ENCODE measurements around the gene ZIM2.

Gene ZIM2

GRCh38 chr19:56814656-56815055 is 25.9 kb downstream of the ZIM2 start:
- Histone ChIP-seq H2BK120ac (ENCODE audit: low read depth, low read length) (no peak overlapping the region), H2AFZ (ENCODE audit: low read length) (no peak overlapping the region), H3K27me3 (ENCODE audit: control insufficient read depth in 3 of 3, insufficient read depth in 3 of 3, low read depth in 1 of 3, low read length in 3 of 3) (peaks cover 0 to 61% (median 0%) of the 10 kb centered on the region in 3 experiments), H3K4me2 (ENCODE audit: insufficient read depth, low read length, poor library complexity, severe bottlenecking) (no peak overlapping the region), H3K9ac (ENCODE audit: low read depth, low read length, poor library complexity) (no peak overlapping the region), H2BK15ac (ENCODE audit: low read length) (no peak overlapping the region), H3K9me3 (replicated peaks in 1 of 2; ENCODE audit: control insufficient read depth in 2 of 2, insufficient read depth in 1 of 2, low read depth in 1 of 2, low read length in 2 of 2) (peaks cover 7 to 26% of the 10 kb centered on the region in 2 donors), H3K18ac (ENCODE audit: low read length) (no peak overlapping the region), H2BK12ac (ENCODE audit: low read length) (no peak overlapping the region), H4K8ac (ENCODE audit: low read depth, low read length) (no peak overlapping the region), H4K91ac (ENCODE audit: low read depth, low read length, poor library complexity) (no peak overlapping the region), H3K4ac (ENCODE audit: low read length) (no peak overlapping the region), H2AK5ac (ENCODE audit: low read depth, low read length) (no peak overlapping the region), H3K27ac (replicated peaks; ENCODE audit: low read length) (no peak overlapping the region), H3K36me3 (replicated peaks in 1 of 2; ENCODE audit: control insufficient read depth in 2 of 2, insufficient read depth in 2 of 2, low read length in 2 of 2) (peaks cover 0 to 37% of the 10 kb centered on the region in 2 donors), H3K4me3 (ENCODE audit: low read length in 2 of 2) (no peak overlapping the region), H3K23ac (ENCODE audit: low read depth, low read length, poor library complexity) (no peak overlapping the region), H3K79me1 (ENCODE audit: low read depth, low read length) (peaks cover 4% of the 10 kb centered on the region), H2BK5ac (ENCODE audit: low read length) (no peak overlapping the region), H3K4me1 (ENCODE audit: control insufficient read depth in 2 of 2, insufficient read depth in 1 of 2, low read depth in 1 of 2, low read length in 2 of 2) (no peaks in the 10 kb centered on the region), H3K14ac (ENCODE audit: low read length) (no peak overlapping the region)
- WGBS, 2 donors (ENCODE audit: extremely low coverage in 2 of 2, insufficient read length in 2 of 2, insufficient replicate concordance in 1 of 2): no CpG with 5 or more reads among the region's 7 CpGs
- DNase-seq (ENCODE audit: low spot score): no peak

GRCh38 chr19:56813531-56813930 is 27.0 kb downstream of the ZIM2 start:
- H3K9ac ChIP-seq (ENCODE audit: low read depth, low read length, poor library complexity): no peak overlapping the region
- H3K4ac ChIP-seq (ENCODE audit: low read length): no peak overlapping the region
- no peak overlapping the region for H2BK15ac ChIP-seq (ENCODE audit: low read length)
- H4K8ac ChIP-seq (ENCODE audit: low read depth, low read length): no peak overlapping the region
- no peak overlapping the region for H2AK5ac ChIP-seq (ENCODE audit: low read depth, low read length)
- H3K79me1 ChIP-seq (ENCODE audit: low read depth, low read length): peaks cover 4% of the 10 kb centered on the region
- peaks cover 0 to 33% of the 10 kb centered on the region in 2 donors for H3K36me3 ChIP-seq (replicated peaks in 1 of 2; ENCODE audit: control insufficient read depth in 2 of 2, insufficient read depth in 2 of 2, low read length in 2 of 2)
- no peak overlapping the region for H3K4me3 ChIP-seq (ENCODE audit: low read length in 2 of 2)
- H3K4me1 ChIP-seq (ENCODE audit: control insufficient read depth in 2 of 2, insufficient read depth in 1 of 2, low read depth in 1 of 2, low read length in 2 of 2): no peaks in the 10 kb centered on the region
- DNase-seq (ENCODE audit: low spot score): no peak
- H4K91ac ChIP-seq (ENCODE audit: low read depth, low read length, poor library complexity): no peak overlapping the region
- H2AFZ ChIP-seq (ENCODE audit: low read length): no peak overlapping the region
- no peak overlapping the region for H3K18ac ChIP-seq (ENCODE audit: low read length)
- no peak overlapping the region for H2BK5ac ChIP-seq (ENCODE audit: low read length)
- H3K9me3 ChIP-seq (replicated peaks in 1 of 2; ENCODE audit: control insufficient read depth in 2 of 2, insufficient read depth in 1 of 2, low read depth in 1 of 2, low read length in 2 of 2): peaks cover 4 to 26% of the 10 kb centered on the region in 2 donors
- H3K27me3 ChIP-seq (ENCODE audit: control insufficient read depth in 3 of 3, insufficient read depth in 3 of 3, low read depth in 1 of 3, low read length in 3 of 3): peaks cover 0 to 57% (median 0%) of the 10 kb centered on the region in 3 experiments
- no peak overlapping the region for H3K27ac ChIP-seq (replicated peaks; ENCODE audit: low read length)
- H3K4me2 ChIP-seq (ENCODE audit: insufficient read depth, low read length, poor library complexity, severe bottlenecking): no peak overlapping the region
- H2BK120ac ChIP-seq (ENCODE audit: low read depth, low read length): no peak overlapping the region
- no peak overlapping the region for H2BK12ac ChIP-seq (ENCODE audit: low read length)
- WGBS, 2 donors (ENCODE audit: extremely low coverage in 2 of 2, insufficient read length in 2 of 2, insufficient replicate concordance in 1 of 2): no CpG with 5 or more reads among the region's 5 CpGs
- no peak overlapping the region for H3K14ac ChIP-seq (ENCODE audit: low read length)
- H3K23ac ChIP-seq (ENCODE audit: low read depth, low read length, poor library complexity): no peak overlapping the region

DNA sequence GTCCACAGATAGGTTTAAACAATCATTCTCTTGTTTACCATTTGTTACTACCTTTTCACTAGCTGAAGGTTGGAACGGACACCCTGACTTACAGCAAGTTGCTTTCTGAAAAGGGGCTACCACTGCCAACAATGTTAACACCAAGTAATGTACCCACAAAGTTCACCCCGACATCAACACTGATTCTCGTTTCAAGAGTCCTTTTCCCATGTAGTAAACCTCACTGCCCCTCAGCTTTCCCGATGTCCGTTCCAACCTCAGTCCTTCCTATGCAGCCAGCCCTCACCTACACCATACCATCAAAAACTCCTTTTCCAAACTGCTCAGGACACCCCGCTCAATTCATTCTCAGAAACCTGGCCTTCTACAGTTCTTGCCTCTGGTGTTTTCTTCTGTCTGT is 29.0 kb downstream of the ZIM2 start:
- H2BK12ac ChIP-seq (ENCODE audit: low read length): no peak overlapping the region
- H2AK5ac ChIP-seq (ENCODE audit: low read depth, low read length): no peak overlapping the region
- H2BK120ac ChIP-seq (ENCODE audit: low read depth, low read length): no peak overlapping the region
- H4K8ac ChIP-seq (ENCODE audit: low read depth, low read length): no peak overlapping the region
- H3K23ac ChIP-seq (ENCODE audit: low read depth, low read length, poor library complexity): no peak overlapping the region
- H3K18ac ChIP-seq (ENCODE audit: low read length): no peak overlapping the region
- H4K91ac ChIP-seq (ENCODE audit: low read depth, low read length, poor library complexity): no peak overlapping the region
- H3K79me1 ChIP-seq (ENCODE audit: low read depth, low read length): peaks cover 4% of the 10 kb centered on the region
- no peak overlapping the region for H3K4ac ChIP-seq (ENCODE audit: low read length)
- no peak overlapping the region for H3K4me3 ChIP-seq (ENCODE audit: low read length in 2 of 2)
- peaks cover 0 to 19% of the 10 kb centered on the region in 2 donors for H3K36me3 ChIP-seq (replicated peaks in 1 of 2; ENCODE audit: control insufficient read depth in 2 of 2, insufficient read depth in 2 of 2, low read length in 2 of 2)
- H3K27me3 ChIP-seq (ENCODE audit: control insufficient read depth in 3 of 3, insufficient read depth in 3 of 3, low read depth in 1 of 3, low read length in 3 of 3): peaks cover 0 to 43% (median 0%) of the 10 kb centered on the region in 3 experiments
- H3K4me2 ChIP-seq (ENCODE audit: insufficient read depth, low read length, poor library complexity, severe bottlenecking): no peak overlapping the region
- no CpG with 5 or more reads among the region's 6 CpGs for WGBS, 2 donors (ENCODE audit: extremely low coverage in 2 of 2, insufficient read length in 2 of 2, insufficient replicate concordance in 1 of 2)
- no peak overlapping the region for H3K14ac ChIP-seq (ENCODE audit: low read length)
- H2AFZ ChIP-seq (ENCODE audit: low read length): no peak overlapping the region
- no peak for DNase-seq (ENCODE audit: low spot score)
- H3K4me1 ChIP-seq (ENCODE audit: control insufficient read depth in 2 of 2, insufficient read depth in 1 of 2, low read depth in 1 of 2, low read length in 2 of 2): no peaks in the 10 kb centered on the region
- H2BK5ac ChIP-seq (ENCODE audit: low read length): no peak overlapping the region
- peaks cover 4 to 29% of the 10 kb centered on the region in 2 donors for H3K9me3 ChIP-seq (replicated peaks in 1 of 2; ENCODE audit: control insufficient read depth in 2 of 2, insufficient read depth in 1 of 2, low read depth in 1 of 2, low read length in 2 of 2)
- H3K9ac ChIP-seq (ENCODE audit: low read depth, low read length, poor library complexity): no peak overlapping the region
- no peak overlapping the region for H2BK15ac ChIP-seq (ENCODE audit: low read length)
- H3K27ac ChIP-seq (replicated peaks; ENCODE audit: low read length): no peak overlapping the region

DNA sequence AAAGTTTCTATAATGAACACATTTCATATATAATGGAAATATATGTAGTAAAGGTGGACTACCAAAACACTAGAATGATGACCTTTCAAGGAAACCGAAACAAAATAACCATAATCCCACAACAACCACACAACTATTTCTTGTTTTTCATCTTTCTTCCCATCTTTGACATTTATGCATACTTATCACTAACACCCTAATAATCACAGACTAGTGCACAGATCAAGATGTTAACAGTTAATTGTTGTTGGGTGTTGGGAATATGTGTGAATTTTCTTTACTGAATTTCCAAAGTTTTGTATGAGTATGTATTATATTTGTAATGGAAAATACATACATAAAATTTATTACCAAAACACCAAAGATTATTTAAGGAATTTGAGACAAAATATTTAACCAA is 30.3 kb downstream of the ZIM2 start:
- H3K4me2 ChIP-seq (ENCODE audit: insufficient read depth, low read length, poor library complexity, severe bottlenecking): no peak overlapping the region
- H2AK5ac ChIP-seq (ENCODE audit: low read depth, low read length): no peak overlapping the region
- H3K9ac ChIP-seq (ENCODE audit: low read depth, low read length, poor library complexity): no peak overlapping the region
- H3K9me3 ChIP-seq (replicated peaks in 1 of 2; ENCODE audit: control insufficient read depth in 2 of 2, insufficient read depth in 1 of 2, low read depth in 1 of 2, low read length in 2 of 2): peaks cover 4 to 35% of the 10 kb centered on the region in 2 donors
- peaks cover 0 to 18% of the 10 kb centered on the region in 2 donors for H3K36me3 ChIP-seq (replicated peaks in 1 of 2; ENCODE audit: control insufficient read depth in 2 of 2, insufficient read depth in 2 of 2, low read length in 2 of 2)
- H2BK5ac ChIP-seq (ENCODE audit: low read length): no peak overlapping the region
- H4K91ac ChIP-seq (ENCODE audit: low read depth, low read length, poor library complexity): no peak overlapping the region
- H2BK12ac ChIP-seq (ENCODE audit: low read length): no peak overlapping the region
- no peak for DNase-seq (ENCODE audit: low spot score)
- H3K27me3 ChIP-seq (ENCODE audit: control insufficient read depth in 3 of 3, insufficient read depth in 3 of 3, low read depth in 1 of 3, low read length in 3 of 3): peaks cover 0 to 39% (median 0%) of the 10 kb centered on the region in 3 experiments
- no peak overlapping the region for H3K4me3 ChIP-seq (ENCODE audit: low read length in 2 of 2)
- no peak overlapping the region for H3K4ac ChIP-seq (ENCODE audit: low read length)
- no peaks in the 10 kb centered on the region for H3K4me1 ChIP-seq (ENCODE audit: control insufficient read depth in 2 of 2, insufficient read depth in 1 of 2, low read depth in 1 of 2, low read length in 2 of 2)
- no peak overlapping the region for H2BK15ac ChIP-seq (ENCODE audit: low read length)
- peaks cover 4% of the 10 kb centered on the region for H3K79me1 ChIP-seq (ENCODE audit: low read depth, low read length)
- H3K23ac ChIP-seq (ENCODE audit: low read depth, low read length, poor library complexity): no peak overlapping the region
- no peak overlapping the region for H4K8ac ChIP-seq (ENCODE audit: low read depth, low read length)
- H2BK120ac ChIP-seq (ENCODE audit: low read depth, low read length): no peak overlapping the region
- H3K27ac ChIP-seq (replicated peaks; ENCODE audit: low read length): no peak overlapping the region
- no peak overlapping the region for H3K14ac ChIP-seq (ENCODE audit: low read length)
- H2AFZ ChIP-seq (ENCODE audit: low read length): no peak overlapping the region
- no peak overlapping the region for H3K18ac ChIP-seq (ENCODE audit: low read length)
- no CpG with 5 or more reads among the region's 1 CpG for WGBS, 2 donors (ENCODE audit: extremely low coverage in 2 of 2, insufficient read length in 2 of 2, insufficient replicate concordance in 1 of 2)
